Activated CD8-positive, alpha-beta T cell treated with anti-CD3 and anti-CD28 coated beads, Interleukin-2, amount 10 ng/mL, durations not matched to agents 7 days and 5 days (primary cell): Measurements from ENCODE around the gene ETV1. TPM values are rescaled to one million over a fixed set of nuclear protein-coding genes. Genes with fewer than 3 reads are reported as not detected.

ENCODE experiments used
- ATAC-seq: fragments of 150-1000 bp; cut with Tn5 transposase; one replicate; pipeline ENCODE4 v1.10.0; 2021; ENCODE audit warnings: moderate library complexity
- CTCF ChIA-PET: fragments of 350-600 bp; sonication (Branson Sonifier 250); formaldehyde crosslinking; loops from one replicate; lab custom pipeline; 2021; ENCODE audit warnings: antibody characterized with exemption; lab: Charles Lee
- POLR2A ChIA-PET: fragments of 350-600 bp; sonication (Branson Sonifier 250); formaldehyde crosslinking; loops from one replicate; lab custom pipeline; 2021; ENCODE audit warnings: antibody characterized with exemption; lab: Charles Lee
- DNase-seq: peaks from one replicate; pipeline ENCODE4 v3.0.0-alpha.2; 2020
- H3K27ac Mint-ChIP-seq: one replicate; pipeline ENCODE4 v1.8.0; 2021; ENCODE audit warnings: mild to moderate bottlenecking, mixed read lengths
- H3K27me3 Mint-ChIP-seq: one replicate; pipeline ENCODE4 v1.8.0; 2021; ENCODE audit warnings: low read depth, mixed read lengths
- H3K36me3 Mint-ChIP-seq: one replicate; pipeline ENCODE4 v1.8.0; 2021; ENCODE audit warnings: low read depth, mixed read lengths
- H3K4me1 Mint-ChIP-seq: one replicate; pipeline ENCODE4 v1.8.0; 2021; ENCODE audit warnings: low read depth, mixed read lengths
- H3K4me3 Mint-ChIP-seq: one replicate; pipeline ENCODE4 v1.8.0; 2021; ENCODE audit warnings: mild to moderate bottlenecking, mixed read lengths
- H3K9me3 Mint-ChIP-seq: one replicate; pipeline ENCODE4 v1.8.0; 2022; ENCODE audit warnings: mixed read lengths; ENCODE audit not compliant: insufficient read depth
- total RNA-seq, 2 experiments: library from RNA; stranded (reverse); gene quantifications; one replicate each; pipeline ENCODE4 v1.2.3, GENCODE V29; 2021

The ETV1 gene
- total RNA-seq, 2 experiments from 2014 or later: 0.31 TPM; not detected in 1

- CTCF ChIA-PET: no interaction called here
- H3K9me3 Mint-ChIP-seq: no peaks in the 10 kb centered on the region
- ATAC-seq (no peak), DNase-seq (no peak)
- peaks cover 5% of the 10 kb centered on the region for H3K4me1 Mint-ChIP-seq
- POLR2A ChIA-PET: no interaction called here
- no peak overlapping the region for H3K27ac Mint-ChIP-seq
- no peak overlapping the region for H3K4me3 Mint-ChIP-seq
- no peaks in the 10 kb centered on the region for H3K27me3 Mint-ChIP-seq
- no peaks in the 10 kb centered on the region for H3K36me3 Mint-ChIP-seq
These were observed 73.6 kb downstream of the ETV1 start for GRCh38 chr7:13915891-13916290.

- Mint-ChIP-seq H3K36me3 (no peaks in the 10 kb centered on the region), H3K9me3 (no peaks in the 10 kb centered on the region)
These were observed 76.7 kb downstream of the ETV1 start for GRCh38 chr7:13912715-13913278.

GRCh38 chr7:13911909-13912308 lies 77.6 kb downstream of the ETV1 start:
- Mint-ChIP-seq H3K36me3 (no peaks in the 10 kb centered on the region), H3K27me3 (no peaks in the 10 kb centered on the region)
- no peak for ATAC-seq

More at GRCh38 chr7:13912715-13913278, 76.7 kb downstream of the ETV1 start:
- no peak overlapping the region for H3K4me3 Mint-ChIP-seq
- ChIA-PET POLR2A (no interaction called here), CTCF (no interaction called here)
- ATAC-seq: no peak
- no peak overlapping the region for H3K27ac Mint-ChIP-seq
- peaks cover 31% of the 10 kb centered on the region for H3K4me1 Mint-ChIP-seq
- DNase-seq: no peak
- no peaks in the 10 kb centered on the region for H3K27me3 Mint-ChIP-seq

GRCh38 chr7:13910805-13911551 lies 78.5 kb downstream of the ETV1 start:
- peaks cover 31% of the 10 kb centered on the region for H3K4me1 Mint-ChIP-seq
- peak overlapping the region; percentile 52 for H3K27ac Mint-ChIP-seq
- H3K36me3 Mint-ChIP-seq: no peaks in the 10 kb centered on the region
- CTCF ChIA-PET: no interaction called here
- ATAC-seq: peak; percentile 53
- no peak for DNase-seq
- H3K4me3 Mint-ChIP-seq: no peak overlapping the region
- POLR2A ChIA-PET: no interaction called here
- H3K27me3 Mint-ChIP-seq: no peaks in the 10 kb centered on the region
- H3K9me3 Mint-ChIP-seq: no peaks in the 10 kb centered on the region

More at GRCh38 chr7:13911909-13912308, 77.6 kb downstream of the ETV1 start:
- POLR2A ChIA-PET: no interaction called here
- H3K27ac Mint-ChIP-seq: no peak overlapping the region
- DNase-seq: no peak
- CTCF ChIA-PET: no interaction called here
- peaks cover 31% of the 10 kb centered on the region for H3K4me1 Mint-ChIP-seq
- no peaks in the 10 kb centered on the region for H3K9me3 Mint-ChIP-seq
- H3K4me3 Mint-ChIP-seq: no peak overlapping the region

GRCh38 chr7:13908667-13909397 lies 80.6 kb downstream of the ETV1 start:
- Mint-ChIP-seq H3K9me3 (no peaks in the 10 kb centered on the region), H3K27me3 (no peaks in the 10 kb centered on the region), H3K4me3 (no peak overlapping the region), H3K4me1 (peaks cover 31% of the 10 kb centered on the region), H3K36me3 (no peaks in the 10 kb centered on the region), H3K27ac (peak overlapping the region; percentile 9)
- peak; percentile 24 for DNase-seq
- peak; percentile 33 for ATAC-seq
- CTCF ChIA-PET: no interaction called here
- POLR2A ChIA-PET: no interaction called here

GRCh38 chr7:13907831-13908230 lies 81.6 kb downstream of the ETV1 start:
- POLR2A ChIA-PET: no interaction called here
- Mint-ChIP-seq H3K9me3 (no peaks in the 10 kb centered on the region), H3K4me1 (peaks cover 31% of the 10 kb centered on the region), H3K36me3 (no peaks in the 10 kb centered on the region), H3K4me3 (no peak overlapping the region), H3K27me3 (no peaks in the 10 kb centered on the region), H3K27ac (no peak overlapping the region)
- CTCF ChIA-PET: no interaction called here
- ATAC-seq (no peak), DNase-seq (no peak)

GRCh38 chr7:13904689-13905088 lies 84.8 kb downstream of the ETV1 start:
- H3K4me1 Mint-ChIP-seq: peaks cover 19% of the 10 kb centered on the region
- H3K9me3 Mint-ChIP-seq: no peaks in the 10 kb centered on the region

GRCh38 chr7:13904007-13904406 lies 85.5 kb downstream of the ETV1 start:
- no peaks in the 10 kb centered on the region for H3K27me3 Mint-ChIP-seq
- ATAC-seq: no peak
- POLR2A ChIA-PET: no interaction called here

More at GRCh38 chr7:13904689-13905088, 84.8 kb downstream of the ETV1 start:
- no peaks in the 10 kb centered on the region for H3K27me3 Mint-ChIP-seq
- DNase-seq (no peak), ATAC-seq (no peak)
- no peak overlapping the region for H3K4me3 Mint-ChIP-seq
- no peaks in the 10 kb centered on the region for H3K36me3 Mint-ChIP-seq
- ChIA-PET CTCF (no interaction called here), POLR2A (no interaction called here)
- H3K27ac Mint-ChIP-seq: no peak overlapping the region

GRCh38 chr7:13901577-13901976 lies 87.9 kb downstream of the ETV1 start:
- Mint-ChIP-seq H3K27me3 (no peaks in the 10 kb centered on the region), H3K4me1 (no peaks in the 10 kb centered on the region), H3K36me3 (no peaks in the 10 kb centered on the region), H3K27ac (no peak overlapping the region), H3K9me3 (no peaks in the 10 kb centered on the region), H3K4me3 (no peak overlapping the region)
- POLR2A ChIA-PET: no interaction called here
- CTCF ChIA-PET: no interaction called here
- no peak for DNase-seq
- ATAC-seq: no peak

More at GRCh38 chr7:13904007-13904406, 85.5 kb downstream of the ETV1 start:
- no peak for DNase-seq
- CTCF ChIA-PET: no interaction called here
- Mint-ChIP-seq H3K36me3 (no peaks in the 10 kb centered on the region), H3K4me3 (no peak overlapping the region), H3K27ac (no peak overlapping the region), H3K4me1 (peaks cover 12% of the 10 kb centered on the region), H3K9me3 (no peaks in the 10 kb centered on the region)

- POLR2A ChIA-PET: no interaction called here
- H3K9me3 Mint-ChIP-seq: no peaks in the 10 kb centered on the region
- no peak overlapping the region for H3K27ac Mint-ChIP-seq
- CTCF ChIA-PET: no interaction called here
- no peak for DNase-seq
- no peaks in the 10 kb centered on the region for H3K4me1 Mint-ChIP-seq
- no peaks in the 10 kb centered on the region for H3K36me3 Mint-ChIP-seq
- no peak for ATAC-seq
- no peak overlapping the region for H3K4me3 Mint-ChIP-seq
- H3K27me3 Mint-ChIP-seq: no peaks in the 10 kb centered on the region
These were observed 90.4 kb downstream of the ETV1 start for GRCh38 chr7:13898957-13899670.

GRCh38 chr7:13897819-13898218 lies 91.6 kb downstream of the ETV1 start:
- ChIA-PET CTCF (no interaction called here), POLR2A (no interaction called here)
- H3K36me3 Mint-ChIP-seq: no peaks in the 10 kb centered on the region
- H3K9me3 Mint-ChIP-seq: no peaks in the 10 kb centered on the region
- no peaks in the 10 kb centered on the region for H3K4me1 Mint-ChIP-seq
- no peak for DNase-seq
- no peak overlapping the region for H3K27ac Mint-ChIP-seq
- no peak for ATAC-seq
- H3K27me3 Mint-ChIP-seq: no peaks in the 10 kb centered on the region
- H3K4me3 Mint-ChIP-seq: no peak overlapping the region
